Stimulated activated CD4-positive, alpha-beta T cell treated with anti-CD3 and anti-CD28 coated beads, TNF-alpha, amount 100 ng/mL, for 48 hours (primary cell): ENCODE data around the gene FAM131C.
A peak's percentile ranks its signal among the peaks of the same experiment; 100 is the strongest.
"Not testable (repeated sequence)": the region's sequence is repeated elsewhere in the genome, so short reads cannot be mapped to it uniquely, and the experiment has no call there.

Experiments used
- DNase-seq, 3 donors: peaks; one replicate each; pipeline ENCODE4 v3.0.0-alpha.2; 2020; ENCODE audit warnings: low read depth in 3 of 3

The FAM131C gene

DNA sequence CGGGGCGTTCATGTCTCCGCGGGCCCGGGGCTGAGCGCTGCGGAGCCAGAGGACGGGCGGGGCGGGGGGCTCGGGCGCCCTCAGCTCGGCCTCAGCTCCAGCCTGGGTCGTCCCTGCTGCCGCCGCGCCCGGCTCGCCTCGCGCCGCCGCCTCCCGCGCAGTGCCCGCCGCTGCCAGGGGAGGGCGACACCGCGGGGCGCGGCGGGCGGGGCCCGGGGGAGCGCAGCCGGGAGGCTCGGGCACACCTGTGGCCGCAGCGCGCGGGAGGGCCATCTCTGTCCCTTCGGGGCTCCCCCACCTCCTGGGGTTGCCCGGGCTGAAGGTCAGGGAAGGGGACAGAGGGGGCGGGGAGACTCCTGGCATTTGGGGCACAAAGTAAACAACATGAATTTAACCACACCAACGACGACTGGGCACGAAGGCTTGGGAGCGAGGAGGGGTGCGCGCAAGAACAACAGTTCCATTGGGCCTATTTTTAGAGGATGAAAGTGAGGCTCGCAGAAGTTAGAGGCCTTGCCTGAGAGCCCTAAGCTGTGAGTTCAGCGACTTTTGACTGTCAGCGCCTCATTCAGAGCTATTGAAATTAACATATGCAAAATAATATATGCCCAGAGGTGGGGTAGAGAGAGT, at the start of gene FAM131C:
TSS of gene FAM131C (minus strand) at position 162 of the 630 bp plus-strand sequence. CDS start 209 bp downstream, outside the sequence.
- DNase-seq, result peak in 2 of 3 donors; percentile 14 to 33

- DNase-seq, result peak; percentile 31 to 32 (median 31)
Measured at GRCh38 chr1:16122916-16123315, 49.5 kb upstream of the FAM131C start.

GRCh38 chr1:16122350-16122881, 49.0 kb upstream of the FAM131C start:
- no peak for DNase-seq

DNA sequence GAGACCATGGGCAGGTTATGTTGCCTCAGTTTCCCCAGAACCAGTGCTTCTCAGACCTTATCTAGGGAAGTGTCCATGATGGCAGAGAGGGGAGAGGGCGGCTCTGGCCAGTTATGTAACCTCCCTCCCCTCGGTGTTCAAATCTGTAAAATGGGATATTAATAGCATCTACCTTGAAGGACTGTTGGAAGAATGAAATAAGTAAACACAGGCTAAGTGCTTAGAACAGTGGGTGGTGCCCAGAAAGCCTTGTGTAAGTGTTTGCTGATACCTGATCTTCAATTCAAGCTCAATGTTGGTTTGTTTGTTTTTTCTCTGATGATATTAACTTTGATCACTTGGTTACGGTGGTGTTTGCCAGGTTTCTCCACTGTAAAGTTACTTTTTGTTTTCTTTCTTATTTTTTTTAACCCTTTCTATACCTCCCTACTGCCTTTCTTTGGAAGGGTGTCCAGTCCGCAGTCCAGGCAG, 47.5 kb upstream of the FAM131C start:
- no peak for DNase-seq

GRCh38 chr1:16120407-16120806, 47.0 kb upstream of the FAM131C start:
- DNase-seq, result no peak

- DNase-seq, result no peak
Measured at GRCh38 chr1:16119926-16120325, 46.5 kb upstream of the FAM131C start.

DNA sequence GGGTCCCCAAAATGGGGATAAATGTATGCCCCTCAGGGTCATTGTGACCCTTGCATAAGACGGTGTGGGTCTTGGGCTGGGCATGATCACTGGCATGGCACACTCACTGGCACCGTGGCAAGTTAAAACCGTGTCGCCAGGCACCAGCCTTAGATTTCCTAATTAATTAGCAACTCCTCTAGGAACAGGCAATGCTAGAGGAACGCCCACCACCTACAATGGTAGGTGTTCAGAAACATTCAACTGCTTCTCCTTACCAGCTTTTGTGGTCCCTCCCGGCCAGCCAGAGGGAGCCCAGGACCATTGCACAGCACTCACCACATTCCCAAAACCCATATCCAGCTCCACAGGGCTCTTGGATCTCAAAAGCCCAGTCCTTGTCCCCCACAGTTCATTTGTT, 46.1 kb upstream of the FAM131C start:
- DNase-seq, result no peak

DNA sequence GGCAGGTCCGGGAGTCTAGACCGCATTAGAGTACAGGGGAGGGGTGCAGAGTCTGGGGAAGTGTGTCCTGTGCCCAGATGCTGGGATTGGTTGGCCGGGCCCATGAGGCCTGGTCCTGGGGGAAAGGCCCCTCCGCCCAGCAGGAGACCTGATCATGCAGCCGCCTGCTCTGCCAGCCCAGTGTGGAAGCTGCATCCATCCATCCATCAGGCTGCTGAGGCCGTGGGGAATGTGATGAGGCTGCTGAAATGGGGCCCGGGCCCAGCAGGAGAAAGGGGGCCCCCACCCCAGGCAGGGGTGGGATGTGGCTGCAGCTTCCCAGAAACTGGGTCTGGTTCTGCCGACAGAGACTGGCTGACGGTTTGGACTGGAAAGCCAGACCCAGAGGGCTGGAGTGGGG, 45.3 kb upstream of the FAM131C start:
- no peak for DNase-seq

DNA sequence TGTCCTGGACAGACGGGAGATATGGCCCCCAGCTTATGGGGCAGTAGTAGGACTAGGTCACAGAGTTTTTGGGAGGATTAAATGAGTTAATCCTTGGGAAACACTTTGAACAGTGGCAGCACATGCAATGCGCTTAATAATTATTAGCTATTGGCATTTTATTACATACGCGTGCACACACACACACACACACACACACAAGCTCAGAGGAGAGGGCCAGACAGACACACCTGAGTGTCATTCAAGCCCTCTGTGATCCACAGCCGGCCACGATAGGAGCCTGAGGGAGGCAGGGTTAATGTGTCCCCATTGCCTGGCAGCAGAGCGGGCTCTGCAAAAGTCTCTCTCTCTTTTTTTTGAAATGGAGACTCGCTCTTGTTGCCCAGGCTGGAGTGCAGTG, 44.5 kb upstream of the FAM131C start:
- DNase-seq, result no peak

- no peak for DNase-seq
Measured at GRCh38 chr1:16117369-16117768, 43.9 kb upstream of the FAM131C start.

DNA sequence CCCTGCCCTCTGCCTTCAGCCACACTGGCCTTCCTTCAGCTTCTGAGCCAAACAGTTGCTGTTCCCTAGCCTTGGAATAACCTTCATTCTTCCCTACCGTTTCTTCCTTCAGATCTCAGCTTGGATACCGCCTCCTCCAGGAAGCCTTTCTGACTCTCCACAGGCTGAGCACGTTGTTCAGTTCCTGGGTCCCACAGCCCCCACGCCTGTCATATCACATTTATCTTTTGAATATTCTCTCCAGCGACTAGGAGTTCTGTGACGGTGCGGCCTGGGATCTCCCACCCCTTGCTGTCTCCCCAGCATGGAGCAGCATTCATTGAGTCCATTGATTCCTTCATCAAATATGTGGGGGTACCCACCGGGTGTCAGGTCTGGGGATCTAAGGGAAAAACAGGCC, 43.2 kb upstream of the FAM131C start:
- DNase-seq, result no peak

DNA sequence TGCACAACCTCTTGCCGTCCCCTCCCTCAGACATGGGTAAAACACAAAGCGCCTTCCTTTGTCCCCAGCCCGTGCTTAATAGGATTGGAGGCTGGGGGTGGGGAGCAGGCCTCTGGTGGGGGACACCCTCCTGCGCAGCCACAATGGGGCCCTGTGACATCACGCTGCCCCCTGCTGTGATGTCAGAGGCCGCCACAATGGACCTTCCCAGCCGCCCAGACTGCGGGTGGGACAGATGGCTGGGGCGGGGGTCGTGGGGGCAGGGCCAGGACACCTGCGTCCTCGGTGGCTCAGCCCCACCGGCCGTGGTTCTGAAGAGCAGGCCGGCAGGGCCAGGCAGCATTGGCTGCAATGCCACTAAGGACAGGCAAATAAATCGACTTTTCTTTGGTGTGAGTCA, 42.6 kb upstream of the FAM131C start:
- no peak for DNase-seq

DNA sequence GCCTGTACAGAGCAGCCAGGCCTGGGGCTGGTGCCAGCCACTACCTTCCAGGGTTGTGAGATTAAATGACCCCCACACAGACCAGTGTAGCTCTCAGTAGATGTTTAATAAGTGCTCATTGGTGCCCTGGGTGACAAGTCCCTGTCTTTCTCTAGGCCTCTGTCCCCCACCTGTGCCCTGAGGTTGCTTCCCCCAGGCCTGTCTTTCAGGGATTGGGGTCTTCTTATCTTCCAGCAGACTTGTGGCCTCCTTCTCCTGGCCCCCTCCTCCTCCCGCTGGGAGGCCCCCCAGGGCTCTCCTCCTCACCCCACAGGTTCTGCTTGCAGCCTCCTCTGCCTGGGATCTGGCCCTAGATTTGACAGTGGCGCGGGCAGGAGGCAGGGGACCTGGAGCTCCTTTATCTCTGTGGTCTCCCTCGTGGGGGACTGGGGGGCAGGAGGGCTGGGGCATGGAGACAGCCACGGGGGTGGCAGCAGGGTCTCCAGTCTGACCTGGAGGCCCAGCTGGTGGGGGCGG, 42.1 kb upstream of the FAM131C start:
- no peak for DNase-seq

- no peak for DNase-seq
Measured at GRCh38 chr1:16114527-16115467, 41.3 kb upstream of the FAM131C start.

DNA sequence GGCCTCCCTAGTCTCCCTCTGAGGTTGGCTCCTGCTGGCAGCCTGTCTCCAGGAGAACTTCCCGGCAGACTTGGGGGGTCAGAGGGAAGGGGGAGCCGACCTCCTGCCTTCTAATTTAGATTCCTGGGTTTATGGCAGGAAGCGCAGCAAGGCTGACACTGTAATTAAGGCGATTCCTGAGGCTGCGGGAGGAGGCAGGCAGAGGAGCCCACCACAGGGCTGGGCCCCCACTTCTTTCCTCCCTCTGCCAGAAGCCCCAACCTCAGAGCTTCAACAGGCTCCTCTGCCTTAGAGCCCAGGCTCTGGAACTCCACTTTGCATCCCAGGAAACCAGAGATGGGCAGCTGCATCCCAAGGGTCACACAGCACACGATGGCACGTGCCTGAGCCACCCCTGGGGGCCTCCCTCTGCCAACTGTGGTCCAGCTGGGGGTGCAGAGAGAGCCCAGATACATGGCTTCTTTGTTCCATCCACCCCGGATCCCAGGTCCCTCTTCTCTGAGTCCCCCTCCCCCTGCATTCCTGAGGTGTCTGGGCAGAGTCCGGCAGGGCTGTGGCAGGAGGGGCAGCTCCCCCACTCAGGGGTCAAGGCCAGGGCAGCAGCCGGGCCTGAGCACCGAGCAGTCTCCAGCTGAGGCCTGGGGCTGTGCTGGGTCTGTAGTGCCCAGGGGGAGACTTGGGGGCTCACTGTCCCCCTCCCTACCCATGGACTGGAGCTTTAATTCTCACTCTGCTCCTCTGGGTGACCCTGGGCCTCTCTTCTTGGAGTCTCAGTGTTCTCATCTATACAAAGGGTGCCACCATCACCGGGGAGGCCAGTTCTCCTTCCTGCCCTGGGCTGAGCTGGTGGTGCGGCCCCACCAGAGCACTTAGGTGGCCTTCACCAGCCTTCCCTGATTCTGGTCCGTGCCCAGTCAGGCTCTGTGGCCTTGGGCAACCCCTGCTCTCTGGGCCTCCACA, 39.4 kb upstream of the FAM131C start:
- no peak for DNase-seq

GRCh38 chr1:16111771-16112595, 38.5 kb upstream of the FAM131C start:
- no peak for DNase-seq

GRCh38 chr1:16110884-16111283, 37.4 kb upstream of the FAM131C start:
- DNase-seq, result no peak

DNA sequence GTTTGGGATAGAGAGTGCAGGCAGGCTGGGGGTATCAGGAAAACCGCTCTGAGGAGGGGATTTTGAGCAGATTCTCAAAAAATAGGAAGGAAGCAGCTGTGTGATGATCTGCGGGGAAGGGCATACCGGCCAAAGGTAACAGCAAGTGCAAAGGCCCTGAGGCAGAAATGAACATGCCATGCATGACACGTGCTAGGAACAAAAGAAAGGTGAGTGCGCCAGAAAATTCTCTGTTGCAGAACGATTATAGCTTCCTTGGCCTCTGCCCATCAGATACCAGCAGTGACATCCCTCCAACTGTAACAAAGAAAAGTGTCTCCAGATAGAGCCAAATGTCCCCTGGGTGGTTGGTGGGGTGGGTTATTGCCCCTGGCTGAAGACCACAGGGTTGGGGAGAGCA, 37.0 kb upstream of the FAM131C start:
- DNase-seq, result no peak

GRCh38 chr1:16109571-16109970, 36.1 kb upstream of the FAM131C start:
- no peak for DNase-seq

DNA sequence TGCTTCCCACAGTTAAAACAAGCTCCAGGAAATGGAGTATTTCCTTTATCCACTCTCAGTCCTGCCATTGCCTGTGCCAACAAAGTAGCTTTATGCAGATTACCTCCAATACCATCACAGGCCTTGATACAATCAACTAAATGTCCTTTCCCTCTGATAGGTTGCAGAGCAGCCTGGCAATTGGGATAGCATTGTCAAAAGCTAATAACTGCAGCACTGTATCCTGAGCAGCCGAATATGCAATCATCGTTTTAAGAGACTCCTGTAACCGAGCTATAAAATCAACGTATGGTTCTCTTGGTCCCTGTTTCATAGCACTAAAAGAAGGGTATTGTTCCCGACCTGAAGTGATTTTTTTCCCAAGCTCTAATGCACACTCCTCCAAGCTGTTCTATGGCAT, 33.6 kb upstream of the FAM131C start:
- not testable (repeated sequence) for DNase-seq
